ENCODE measurements around the gene FAM83G. TPM values are rescaled to one million over a fixed set of nuclear protein-coding genes. Genes with fewer than 3 reads are reported as not detected.

Gene FAM83G
- total and polyA plus RNA-seq, 2 donors (not counting 3 experiments of a cell fraction or from before 2014, with no cell fraction given): 7.0 to 10.9 TPM

DNA sequence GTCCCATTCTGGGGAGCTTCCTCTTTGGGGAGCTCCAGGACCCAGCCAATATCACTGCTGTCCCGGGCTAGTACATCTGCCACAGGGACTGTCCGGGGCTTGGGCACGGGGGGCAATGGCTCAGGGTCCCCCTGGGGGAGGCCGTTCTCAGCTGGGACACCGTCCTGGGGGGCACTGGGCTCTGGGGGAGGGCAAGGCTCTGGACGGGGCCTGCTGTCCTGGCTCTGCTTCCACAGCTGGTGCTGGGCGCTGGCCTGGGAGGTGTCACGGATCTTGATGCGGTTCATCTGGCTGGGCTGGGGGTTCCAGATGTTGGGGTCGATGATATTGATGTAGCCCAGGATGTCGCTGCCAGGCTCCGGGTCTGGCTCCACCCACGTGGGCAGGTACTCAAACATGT is 26.5 kb downstream of the FAM83G start:
- CTCF ChIA-PET: interaction anchor here (2.3 kb wide), 1 partner anchor 17 kb away, joined by 6 read pairs; no protein-coding TSS in a partner anchor

More for the DNA sequence above, 26.5 kb downstream of the FAM83G start:
- no peaks in the 10 kb centered on the region for H3K79me2 ChIP-seq (ENCODE audit: control insufficient read depth, insufficient read depth, low read length)
- no peaks in the 10 kb centered on the region for H3K9me3 ChIP-seq (replicated peaks; ENCODE audit: control insufficient read depth, insufficient read depth, low read length)
- TSS peak; percentile 15 for BruUV-seq (replicated peaks)
- no peaks in the 10 kb centered on the region for H4K20me1 ChIP-seq (replicated peaks; ENCODE audit: control insufficient read depth, extremely low read depth, insufficient read depth, low read length)
- no peak overlapping the region for H3K4me3 ChIP-seq (replicated peaks in 1 of 3; ENCODE audit: insufficient read depth in 1 of 3, low read depth in 1 of 3, low read length in 3 of 3)
- intact Hi-C loops (cut with micrococcal nuclease) (no loop called here), dilution Hi-C loops (cut with MboI; ENCODE audit: extremely low pct_ligation_motif_present, low sequenced_read_pairs) (no loop called here)
- no peak overlapping the region for H2AFZ ChIP-seq (ENCODE audit: low read depth, low read length)
- no peak overlapping the region for H3K27ac ChIP-seq (ENCODE audit: insufficient read depth, low read depth, low read length)
- no peak overlapping the region for H3K9ac ChIP-seq (replicated peaks; ENCODE audit: extremely low read depth, insufficient read depth, low read length)
- H3K9me1 ChIP-seq (replicated peaks; ENCODE audit: control insufficient read depth, extremely low read depth, insufficient read depth, low read length): no peaks in the 10 kb centered on the region
- FAIRE-seq: no peak
- no peak overlapping the region for H3K4me2 ChIP-seq (ENCODE audit: insufficient read depth, low read length)
- POLR2A ChIA-PET: no interaction called here
- peaks cover 0 to 10% of the 10 kb centered on the region in 2 experiments for H3K36me3 ChIP-seq (ENCODE audit: control insufficient read depth in 2 of 2, extremely low read depth in 1 of 2, insufficient read depth in 2 of 2, low read length in 2 of 2)
- no peak for DNase-seq (ENCODE audit: low read depth, low spot score)
- H3K27me3 ChIP-seq (ENCODE audit: control insufficient read depth in 2 of 2, insufficient read depth in 2 of 2, low read length in 2 of 2): no peaks in the 10 kb centered on the region
- TF ChIP-seq, protein P1, sequence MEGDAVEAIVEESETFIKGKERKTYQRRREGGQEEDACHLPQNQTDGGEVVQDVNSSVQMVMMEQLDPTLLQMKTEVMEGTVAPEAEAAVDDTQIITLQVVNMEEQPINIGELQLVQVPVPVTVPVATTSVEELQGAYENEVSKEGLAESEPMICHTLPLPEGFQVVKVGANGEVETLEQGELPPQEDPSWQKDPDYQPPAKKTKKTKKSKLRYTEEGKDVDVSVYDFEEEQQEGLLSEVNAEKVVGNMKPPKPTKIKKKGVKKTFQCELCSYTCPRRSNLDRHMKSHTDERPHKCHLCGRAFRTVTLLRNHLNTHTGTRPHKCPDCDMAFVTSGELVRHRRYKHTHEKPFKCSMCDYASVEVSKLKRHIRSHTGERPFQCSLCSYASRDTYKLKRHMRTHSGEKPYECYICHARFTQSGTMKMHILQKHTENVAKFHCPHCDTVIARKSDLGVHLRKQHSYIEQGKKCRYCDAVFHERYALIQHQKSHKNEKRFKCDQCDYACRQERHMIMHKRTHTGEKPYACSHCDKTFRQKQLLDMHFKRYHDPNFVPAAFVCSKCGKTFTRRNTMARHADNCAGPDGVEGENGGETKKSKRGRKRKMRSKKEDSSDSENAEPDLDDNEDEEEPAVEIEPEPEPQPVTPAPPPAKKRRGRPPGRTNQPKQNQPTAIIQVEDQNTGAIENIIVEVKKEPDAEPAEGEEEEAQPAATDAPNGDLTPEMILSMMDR (IDR thresholded peaks at IDR 0.05; ENCODE audit: extremely low read depth in 1 of 2, insufficient read depth in 1 of 2, low read depth in 1 of 2, low read length in 2 of 2): no peak
- TF ChIP-seq EZH2 (IDR thresholded peaks at IDR 0.05; ENCODE audit: borderline replicate concordance, low read depth, low read length, severe bottlenecking): no peak
- no peak for TF ChIP-seq POLR2A (IDR thresholded peaks at IDR 0.05; ENCODE audit: low read depth, low read length)
- TF ChIP-seq, protein P2, sequence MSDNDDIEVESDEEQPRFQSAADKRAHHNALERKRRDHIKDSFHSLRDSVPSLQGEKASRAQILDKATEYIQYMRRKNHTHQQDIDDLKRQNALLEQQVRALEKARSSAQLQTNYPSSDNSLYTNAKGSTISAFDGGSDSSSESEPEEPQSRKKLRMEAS (IDR thresholded peaks at IDR 0.05; ENCODE audit: insufficient read depth, insufficient read length): no peak
- no peak for TF ChIP-seq POLR2AphosphoS5 (IDR thresholded peaks at IDR 0.05; ENCODE audit: insufficient read depth, low read depth, low read length)
- TF ChIP-seq JUN (IDR thresholded peaks at IDR 0.05; ENCODE audit: borderline replicate concordance, insufficient read depth, insufficient read length, low read depth): no peak
- TF ChIP-seq FOS (IDR thresholded peaks at IDR 0.05; ENCODE audit: borderline replicate concordance, insufficient read depth, low read length): no peak
- no peak for TF ChIP-seq MYC (IDR thresholded peaks at IDR 0.05; ENCODE audit: low read depth, low read length)
- TF ChIP-seq GATA2 (IDR thresholded peaks at IDR 0.05; ENCODE audit: insufficient read depth, insufficient read length, low read depth, low read length): no peak
- peaks cover 8% of the 10 kb centered on the region for H3K4me1 ChIP-seq (ENCODE audit: control insufficient read depth, extremely low read depth, insufficient read depth, low read length)

Data from endothelial cell of umbilical vein (primary cell).